NCI-H1105 treated with DMSO at 0.1 percent for 48 hours (cell line): ENCODE measurements around the gene AAK1.
"Not testable (repeated sequence)": the region's sequence is repeated elsewhere in the genome, so short reads cannot be mapped to it uniquely, and the experiment has no call there.

ENCODE experiments used
- DNase-seq: peaks from one replicate; lab custom pipeline; 2025; lab: John Stamatoyannopoulos, UW

AAK1 gene

DNA sequence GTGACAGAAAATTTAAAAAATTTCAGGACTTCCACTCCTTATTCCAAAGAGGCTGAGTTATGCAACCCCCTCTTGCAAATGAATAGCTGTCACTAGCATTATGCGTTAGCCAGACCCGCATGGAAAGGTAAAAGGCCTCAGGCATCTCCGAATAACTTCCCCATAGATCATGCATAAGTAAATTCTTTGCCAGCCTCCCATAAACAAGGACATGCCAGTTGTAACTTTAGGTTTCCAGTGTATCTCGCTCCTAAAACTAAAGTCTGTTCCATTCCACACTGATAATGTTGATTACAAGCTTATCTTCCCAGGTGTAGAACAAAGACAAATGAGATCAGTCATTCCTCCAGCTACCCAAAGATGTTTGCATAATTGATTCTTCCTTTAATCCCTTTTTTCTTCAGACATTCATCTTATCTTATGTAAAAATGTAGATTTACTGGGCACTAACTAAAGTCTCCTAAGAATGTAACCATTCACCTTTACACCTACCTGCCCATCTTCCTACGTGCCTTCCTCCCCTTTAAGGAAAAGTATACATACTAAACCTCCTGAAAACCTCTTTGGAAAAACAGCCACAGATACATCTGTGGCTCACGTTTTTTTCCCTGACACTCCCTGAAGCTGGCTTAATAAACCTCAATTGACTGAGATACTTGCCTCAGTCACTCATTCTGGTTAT lies 192.7 kb downstream of the AAK1 start:
- no peak for DNase-seq

DNA sequence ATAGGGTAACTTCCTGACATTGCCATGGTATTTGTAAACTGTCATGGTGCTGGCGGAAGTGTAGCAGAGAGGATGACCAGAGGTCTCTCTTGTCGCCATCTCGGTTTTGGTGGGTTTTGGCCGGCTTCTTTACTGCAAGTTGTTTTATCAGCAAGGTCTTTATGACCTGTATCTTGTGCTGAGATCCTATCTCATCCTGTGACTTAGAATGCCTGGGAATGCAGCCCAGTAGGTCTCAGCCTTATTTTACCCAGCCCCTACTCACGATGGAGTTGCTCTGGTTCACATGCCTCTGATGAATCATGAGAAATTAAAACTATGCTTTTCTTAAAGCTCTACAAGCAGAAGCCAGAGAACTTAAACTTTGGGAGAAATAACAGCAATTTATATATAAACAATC lies 193.6 kb downstream of the AAK1 start:
- DNase-seq: no peak

DNA sequence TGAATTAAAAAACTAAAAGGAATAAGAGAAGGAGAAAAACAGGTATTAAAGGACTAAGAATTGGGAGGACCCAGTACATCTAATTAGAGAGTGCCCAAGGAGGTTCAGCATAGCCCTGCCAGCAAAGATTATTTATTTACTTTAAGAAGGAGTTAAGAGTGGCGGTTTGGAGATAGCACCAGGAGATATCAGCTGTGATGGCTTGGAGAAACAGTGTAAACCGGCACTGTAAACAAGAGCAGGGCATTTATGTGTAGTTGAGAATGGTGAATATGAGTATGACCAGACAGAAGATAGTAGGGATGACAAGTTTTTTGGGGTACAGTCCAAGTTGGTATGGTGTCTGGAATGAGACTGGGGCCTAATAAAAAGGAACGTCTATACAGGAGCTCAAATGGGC lies 199.9 kb downstream of the AAK1 start:
- not testable (repeated sequence) for DNase-seq

DNA sequence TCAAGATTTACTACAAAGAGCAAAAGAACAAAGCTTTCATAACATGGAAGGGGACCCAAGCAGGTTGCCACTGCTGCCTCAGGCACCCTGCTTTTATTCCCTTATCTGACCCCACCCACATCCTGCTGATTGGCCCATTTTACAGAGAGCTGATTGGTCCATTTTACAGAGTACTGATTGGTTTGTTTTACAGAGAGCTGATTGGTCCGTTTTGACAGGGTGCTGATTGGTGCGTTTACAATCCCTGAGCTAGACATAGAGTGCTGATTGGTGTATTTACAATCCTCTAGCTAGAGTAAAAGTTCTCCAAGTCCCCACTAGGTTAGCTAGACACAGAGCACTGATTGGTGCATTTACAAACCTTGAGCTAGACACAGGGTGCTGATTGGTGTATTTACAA lies 204.0 kb downstream of the AAK1 start:
- DNase-seq: not testable (repeated sequence)

DNA sequence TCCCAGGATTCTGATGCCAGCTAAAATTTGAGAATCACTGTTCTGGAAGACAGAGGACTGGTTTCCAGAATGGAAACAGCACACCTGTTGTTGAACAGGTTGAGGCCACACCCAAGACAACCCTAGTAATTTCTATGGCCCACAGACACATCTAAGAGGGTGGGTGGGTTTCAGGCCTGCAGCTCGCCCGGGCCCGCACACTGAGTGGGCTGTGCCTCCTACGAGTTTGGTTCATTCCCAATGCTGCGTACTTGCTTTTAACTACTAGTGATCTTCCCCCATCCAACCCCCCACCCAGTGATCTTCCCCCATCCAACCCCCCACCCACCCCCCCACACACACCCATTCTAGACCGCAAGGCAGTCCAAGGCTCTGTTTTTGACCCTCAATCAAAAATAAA lies 205.0 kb downstream of the AAK1 start:
- DNase-seq: no peak

DNA sequence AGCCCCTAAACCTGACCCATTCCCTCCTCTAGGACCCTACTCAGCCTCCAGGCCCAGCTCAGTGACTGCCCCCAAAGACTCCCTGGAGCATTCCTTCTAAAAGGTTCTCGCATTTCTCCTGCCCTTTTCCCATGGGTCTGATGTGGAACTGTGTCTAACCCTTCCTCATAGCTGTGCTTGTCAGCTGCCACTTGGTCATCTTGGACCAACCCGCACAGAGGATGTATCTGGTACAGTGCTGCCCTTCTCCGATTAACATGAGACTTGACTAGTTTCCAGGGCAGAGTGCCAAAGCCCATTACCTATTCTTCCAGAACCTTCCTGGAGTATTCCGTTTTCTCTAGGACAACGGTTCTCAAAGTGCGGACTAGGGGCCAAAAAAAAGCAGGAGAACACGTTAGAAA lies 205.8 kb downstream of the AAK1 start:
- peak; percentile 55 for DNase-seq

DNA sequence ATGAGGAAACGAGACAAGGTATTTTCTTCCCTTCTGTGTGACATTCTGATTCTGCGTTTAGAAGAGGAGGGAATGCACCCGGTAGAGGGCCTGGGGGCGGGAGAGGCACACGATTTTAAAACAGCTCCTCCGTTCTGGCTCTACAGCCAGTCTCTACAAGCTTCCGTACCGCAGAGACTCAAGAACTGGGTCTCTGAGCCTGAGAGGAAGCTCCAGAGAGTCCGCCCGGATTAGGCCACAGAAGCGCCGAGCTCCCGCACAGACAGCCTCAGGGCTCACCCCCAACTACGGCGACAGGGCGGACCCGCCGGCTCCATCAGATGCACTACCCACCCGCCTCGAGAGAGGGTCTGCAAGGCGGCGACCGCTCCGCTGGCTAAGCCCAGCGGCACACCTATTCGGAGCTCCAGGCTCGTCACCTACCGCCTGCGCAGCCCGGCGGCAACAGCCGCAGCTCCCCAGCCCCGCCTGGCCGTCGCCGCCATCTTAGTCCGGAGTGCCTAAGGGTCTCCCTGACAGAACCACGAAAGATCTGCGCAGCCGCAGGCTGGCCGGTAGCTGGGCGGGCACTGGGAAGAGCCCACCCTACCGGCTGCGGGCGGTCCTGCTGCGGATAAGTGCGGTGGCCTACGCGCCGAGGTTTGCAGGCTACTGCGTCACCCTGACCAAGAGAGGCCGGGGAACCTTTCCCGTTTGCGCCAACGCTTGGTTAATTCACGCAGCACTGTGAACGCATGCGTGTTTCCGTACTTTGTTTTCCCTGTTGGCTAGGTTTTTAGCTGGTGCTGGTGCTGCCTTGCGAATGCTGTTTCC lies 206.4 kb downstream of the AAK1 start, which contains the start of gene NFU1:
Gene NFU1, minus strand, starts transcription at position 498 of the 813 bp plus-strand sequence. Its CDS starts 13 bp downstream, at position 485.
- DNase-seq: peak; percentile 90

DNA sequence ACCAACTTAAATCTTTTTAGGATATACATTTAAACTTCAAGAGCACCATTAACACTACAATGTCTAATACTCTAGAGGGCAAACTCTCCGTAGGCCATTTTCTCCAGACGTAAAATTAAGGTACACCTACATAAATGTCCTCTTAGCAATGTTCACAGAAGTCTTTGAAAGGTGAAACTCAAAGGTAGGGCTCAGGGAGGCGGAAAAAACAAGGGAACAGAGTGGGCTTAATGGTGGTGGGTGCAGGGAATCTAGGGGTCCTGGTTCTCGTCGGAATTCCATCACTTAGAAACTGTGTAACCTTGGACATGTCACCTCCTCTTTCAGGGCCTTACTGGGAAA lies 207.0 kb downstream of the AAK1 start:
- no peak for DNase-seq

DNA sequence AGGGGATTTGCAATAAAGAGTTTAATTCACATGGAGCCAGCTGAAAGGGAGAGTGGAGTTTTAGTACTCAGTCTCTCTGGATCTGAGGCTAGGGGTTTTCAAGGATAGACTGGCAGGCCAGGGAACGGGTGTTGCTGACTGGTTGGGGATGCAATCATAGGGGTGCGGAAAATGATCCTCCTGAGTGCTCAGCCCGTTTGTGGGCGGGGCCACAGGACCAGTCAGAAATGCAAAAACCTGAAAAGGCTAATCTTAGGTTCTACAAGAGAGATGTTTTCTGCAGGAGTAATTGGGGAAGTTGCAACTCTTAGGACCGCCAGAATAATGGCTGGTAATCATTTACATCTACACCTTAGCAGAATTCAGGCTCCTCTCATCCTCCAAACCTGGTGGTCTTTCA lies 208.8 kb downstream of the AAK1 start:
- DNase-seq: no peak

DNA sequence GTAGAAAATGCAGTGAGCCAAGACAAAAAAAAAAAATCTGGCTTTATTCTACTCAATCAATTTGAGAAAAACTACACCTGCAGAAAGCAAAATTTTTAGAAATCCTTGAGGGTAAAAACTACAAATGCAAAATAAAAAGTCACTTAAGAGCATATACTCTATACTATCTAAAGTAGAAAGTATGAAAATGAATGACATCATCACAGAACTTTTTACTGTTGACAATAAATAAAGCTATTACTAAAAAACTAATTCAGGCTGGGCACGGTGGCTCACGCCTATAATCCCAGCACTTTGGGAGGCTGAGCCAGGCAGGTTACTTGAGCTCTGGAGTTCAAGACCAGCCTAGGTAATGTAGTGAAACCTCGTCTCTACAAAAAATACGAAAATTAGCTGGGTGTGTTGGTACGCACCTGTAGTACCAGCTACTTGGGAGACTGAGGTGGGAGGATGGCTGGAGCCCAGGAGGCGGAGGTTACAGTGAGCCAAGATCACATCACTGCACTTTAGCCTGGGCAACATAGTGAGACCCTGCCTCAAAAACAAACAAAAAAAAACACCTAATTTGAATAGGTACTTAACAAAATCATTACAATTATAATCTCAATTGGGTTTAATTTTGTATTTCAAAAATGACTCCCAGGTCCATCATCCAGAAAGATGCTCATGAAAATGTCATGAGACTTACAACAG lies 213.9 kb downstream of the AAK1 start:
- DNase-seq: no peak

DNA sequence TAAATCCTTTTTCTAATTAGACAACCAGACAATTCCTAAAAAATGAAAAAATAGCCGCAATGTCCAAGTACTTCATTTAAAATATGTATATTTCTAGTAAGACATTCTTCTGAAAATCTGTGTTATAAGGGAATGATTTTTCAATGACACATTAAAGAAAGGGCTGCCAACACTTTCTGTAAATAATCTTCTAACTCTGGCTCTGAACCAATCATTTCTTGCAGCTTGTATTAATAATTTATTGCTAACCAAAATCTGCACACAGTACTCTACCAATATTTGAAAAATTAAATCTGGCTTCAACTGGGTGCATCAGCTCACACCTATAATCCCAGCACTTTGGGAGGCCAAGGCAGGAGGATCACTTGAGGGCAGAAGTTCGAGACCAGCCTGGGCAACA lies 214.6 kb downstream of the AAK1 start:
- no peak for DNase-seq

DNA sequence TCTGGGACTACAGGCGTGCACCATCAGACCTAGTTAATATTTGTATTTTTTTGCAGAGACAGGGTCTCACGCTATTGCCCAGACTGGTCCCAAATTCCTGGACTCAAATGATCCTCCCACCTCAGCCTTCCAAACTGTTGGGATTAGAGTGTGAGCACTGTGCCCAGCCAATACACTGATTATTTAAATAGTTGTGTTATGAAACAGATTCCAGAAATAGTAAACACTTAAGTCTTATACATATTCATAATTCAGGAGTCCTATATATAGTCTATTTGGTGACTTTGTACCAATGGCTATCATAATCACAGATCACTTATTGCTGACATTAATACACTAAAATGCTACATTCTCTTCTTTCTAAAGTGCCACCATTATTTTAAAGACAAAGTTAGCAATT lies 219.1 kb downstream of the AAK1 start:
- no peak for DNase-seq

DNA sequence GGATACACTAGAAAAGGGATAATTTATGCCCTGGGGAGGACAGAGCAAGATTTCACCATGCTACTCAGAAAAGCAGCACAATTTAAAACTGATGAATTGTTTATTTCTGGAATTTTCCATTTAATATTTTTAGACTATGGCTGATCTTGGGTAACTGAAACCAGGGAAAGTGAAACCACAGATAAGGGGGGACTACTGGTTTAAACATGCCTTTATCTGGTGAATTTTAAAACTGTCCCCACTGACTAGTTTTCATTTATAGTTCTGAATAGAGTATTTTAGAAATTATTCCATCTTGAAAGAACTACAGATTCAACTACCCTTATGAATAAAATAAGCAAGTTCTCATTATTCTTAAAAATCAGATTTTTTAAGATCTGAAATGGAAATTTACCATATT lies 221.3 kb downstream of the AAK1 start:
- DNase-seq: no peak

DNA sequence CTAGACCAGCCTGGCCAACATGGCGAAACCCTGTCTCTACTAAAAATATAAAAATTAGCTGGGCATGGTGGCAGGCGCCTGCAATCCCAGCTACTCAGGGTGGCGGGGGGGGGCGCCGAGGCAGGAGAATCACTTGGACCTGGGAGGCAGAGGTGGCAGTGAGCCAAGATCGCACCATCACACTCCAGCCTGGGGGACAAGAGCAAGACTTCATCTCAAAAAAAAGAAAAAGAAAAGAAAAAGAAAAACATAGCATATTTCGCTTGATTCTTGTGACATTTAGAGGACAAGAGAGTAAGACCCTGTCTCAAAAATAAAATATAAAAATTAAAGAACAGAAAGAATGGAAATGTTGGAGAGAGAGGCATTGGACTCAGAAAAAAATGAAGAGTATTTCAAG lies 224.4 kb downstream of the AAK1 start:
- DNase-seq: not testable (repeated sequence)

DNA sequence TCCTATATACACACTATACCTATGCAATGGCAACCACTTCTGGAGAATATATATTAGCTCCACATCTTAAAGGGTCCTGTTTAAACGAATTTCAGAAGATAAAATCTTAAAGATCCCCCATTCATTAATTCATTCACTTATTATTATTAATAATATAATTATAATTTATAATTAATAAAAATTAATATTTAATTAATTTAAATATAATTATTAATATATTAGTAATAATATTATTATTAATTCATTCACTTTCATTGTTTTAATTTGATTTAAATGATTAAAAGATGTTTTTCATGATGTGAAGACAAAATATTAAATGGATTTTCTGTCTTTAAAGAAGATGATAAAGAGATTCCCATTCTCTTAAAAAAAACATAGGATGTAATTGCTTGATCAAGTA lies 227.4 kb downstream of the AAK1 start:
- no peak for DNase-seq
